Neuron (in vitro differentiated cells): ENCODE data around the gene MAU2.
"Not testable (repeated sequence)": the region's sequence is repeated elsewhere in the genome, so short reads cannot be mapped to it uniquely, and the experiment has no call there.

Source experiments
- H2AFZ ChIP-seq: one replicate; pipeline ENCODE4 v1.6.1; 2013; ENCODE audit warnings: low read depth, mild to moderate bottlenecking, inconsistent platforms, low read length, moderate library complexity
- H3K27me3 ChIP-seq: one replicate; pipeline ENCODE4 v1.6.1; 2013; ENCODE audit warnings: low read length; ENCODE audit not compliant: insufficient read depth
- H3K36me3 ChIP-seq: one replicate; pipeline ENCODE4 v1.6.1; 2013; ENCODE audit warnings: low read length; ENCODE audit not compliant: insufficient read depth
- H3K4me1 ChIP-seq: one replicate; pipeline ENCODE4 v1.6.1; 2013; ENCODE audit warnings: low read length; ENCODE audit not compliant: insufficient read depth
- H3K4me3 ChIP-seq: 2 replicates; pipeline ENCODE4 v1.5.1; 2013; ENCODE audit warnings: mild to moderate bottlenecking, low read length, moderate library complexity
- H3K9me3 ChIP-seq: one replicate; pipeline ENCODE4 v1.6.1; 2013; ENCODE audit warnings: low read length

The MAU2 gene

GRCh38 chr19:19356901-19357566, 36.4 kb downstream of the MAU2 start:
- H3K9me3 ChIP-seq, result no peaks in the 10 kb centered on the region
- H3K27me3 ChIP-seq, result no peaks in the 10 kb centered on the region
- H2AFZ ChIP-seq, result no peak overlapping the region
- no peak overlapping the region for H3K4me3 ChIP-seq
- no peaks in the 10 kb centered on the region for H3K4me1 ChIP-seq
- peaks cover 56% of the 10 kb centered on the region for H3K36me3 ChIP-seq

DNA sequence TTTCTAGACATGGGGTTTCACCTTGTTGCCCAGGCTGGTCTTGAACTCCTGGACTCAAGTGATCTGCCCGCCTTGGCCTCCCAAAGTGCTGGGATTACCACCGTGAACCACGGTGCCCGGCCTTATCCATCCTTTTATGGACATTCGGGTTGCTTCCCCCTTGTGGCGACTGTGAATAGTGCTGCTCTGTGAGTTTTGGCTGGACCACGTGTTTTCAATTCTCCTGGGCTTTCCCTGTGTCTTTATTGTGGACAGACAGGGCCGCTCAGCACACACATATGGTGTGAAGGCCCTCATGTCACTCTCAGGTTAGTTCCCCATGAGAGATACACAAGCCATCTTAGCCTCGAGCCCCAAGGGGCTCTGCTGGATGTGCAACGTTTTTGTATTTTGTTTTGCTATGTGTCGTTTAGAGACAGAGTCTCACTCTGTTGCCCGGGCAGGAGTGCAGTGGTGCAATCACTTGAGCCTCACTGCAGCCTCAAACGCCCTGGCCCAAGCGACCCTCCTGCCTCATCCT, 40.5 kb downstream of the MAU2 start:
- Histone ChIP-seq H3K36me3 (peaks cover 16% of the 10 kb centered on the region), H3K27me3 (no peaks in the 10 kb centered on the region), H2AFZ (no peak overlapping the region), H3K4me3 (no peak overlapping the region), H3K9me3 (no peaks in the 10 kb centered on the region), H3K4me1 (no peaks in the 10 kb centered on the region)

GRCh38 chr19:19362075-19362474, 41.4 kb downstream of the MAU2 start:
- H3K4me3 ChIP-seq, result no peak overlapping the region
- H3K36me3 ChIP-seq, result peaks cover 7% of the 10 kb centered on the region
- H3K4me1 ChIP-seq, result no peaks in the 10 kb centered on the region
- H2AFZ ChIP-seq, result no peak overlapping the region
- H3K27me3 ChIP-seq, result no peaks in the 10 kb centered on the region
- H3K9me3 ChIP-seq, result no peaks in the 10 kb centered on the region

DNA sequence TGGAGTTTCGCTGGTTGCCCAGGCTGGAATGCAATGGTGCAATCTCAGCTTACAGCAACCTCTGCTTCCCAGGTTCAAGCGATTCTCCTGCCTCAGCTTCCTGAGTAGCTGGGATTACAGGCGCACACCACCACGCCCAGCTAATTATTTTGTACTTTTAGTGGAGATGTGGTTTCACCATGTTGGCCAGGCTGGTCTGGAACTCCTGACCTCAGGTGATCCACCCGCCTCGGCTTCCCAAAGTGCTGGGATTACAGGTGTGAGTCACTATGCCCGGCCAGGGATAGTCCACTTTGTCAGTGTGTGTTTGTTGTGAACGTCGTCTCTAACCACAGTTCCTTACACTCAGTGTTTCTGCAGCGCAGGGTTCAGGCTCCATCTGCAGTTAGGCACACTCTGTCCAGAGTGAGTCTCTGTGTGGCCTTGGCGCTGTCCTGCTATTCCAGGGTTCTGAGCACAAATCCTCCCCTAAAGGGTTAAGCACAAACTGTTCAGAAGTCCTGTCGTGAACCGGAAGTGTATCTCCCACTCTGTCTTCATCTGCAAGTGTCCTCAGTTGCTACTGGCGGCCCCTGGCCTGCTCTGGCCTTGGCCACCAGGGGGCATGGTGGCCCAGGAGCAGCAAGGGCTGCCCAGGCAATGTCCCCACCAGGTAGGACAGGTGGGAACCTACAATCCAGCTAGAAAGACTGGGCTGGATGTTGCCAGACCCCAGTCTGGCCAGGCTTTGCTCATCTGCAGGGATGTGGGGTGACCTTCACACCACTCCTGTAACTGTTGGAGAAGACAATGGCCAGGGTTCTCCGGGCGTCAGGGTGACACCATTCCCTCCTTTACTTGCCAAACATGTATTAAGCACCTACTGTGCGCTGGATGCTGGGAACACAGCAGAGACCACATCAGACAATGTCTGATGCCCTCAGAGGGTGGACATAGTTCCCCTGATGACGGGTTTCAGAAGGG, 46.1 kb downstream of the MAU2 start:
- Histone ChIP-seq H3K27me3 (no peaks in the 10 kb centered on the region), H3K4me3 (no peak overlapping the region), H2AFZ (peak overlapping the region; percentile 38), H3K9me3 (no peaks in the 10 kb centered on the region), H3K4me1 (no peaks in the 10 kb centered on the region), H3K36me3 (no peaks in the 10 kb centered on the region)

DNA sequence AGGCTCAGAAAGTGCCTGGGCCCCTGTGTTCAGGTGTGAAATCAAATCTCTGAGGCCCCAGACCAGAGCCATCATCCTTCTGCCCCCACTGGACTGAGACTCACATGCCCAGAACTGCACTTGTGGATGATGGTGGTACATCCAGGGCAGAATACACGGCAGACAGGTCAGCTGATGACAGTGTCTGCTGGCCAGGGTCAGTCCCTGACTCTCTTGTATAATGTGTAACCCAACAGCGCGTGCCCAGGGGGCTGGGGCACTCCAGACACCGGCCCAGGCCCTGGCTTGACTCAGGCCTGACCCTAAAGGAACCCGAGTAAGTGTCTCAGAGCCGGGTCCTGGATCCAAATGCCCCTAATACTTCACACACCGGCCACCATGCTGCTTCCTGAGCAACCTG, 47.5 kb downstream of the MAU2 start:
- Histone ChIP-seq H3K36me3 (no peaks in the 10 kb centered on the region), H3K9me3 (no peaks in the 10 kb centered on the region), H2AFZ (no peak overlapping the region), H3K27me3 (no peaks in the 10 kb centered on the region), H3K4me3 (no peak overlapping the region), H3K4me1 (no peaks in the 10 kb centered on the region)

- no peaks in the 10 kb centered on the region for H3K27me3 ChIP-seq
- H3K4me3 ChIP-seq, result no peak overlapping the region
- no peaks in the 10 kb centered on the region for H3K4me1 ChIP-seq
- no peaks in the 10 kb centered on the region for H3K36me3 ChIP-seq
- no peaks in the 10 kb centered on the region for H3K9me3 ChIP-seq
- H2AFZ ChIP-seq, result no peak overlapping the region
Observed at GRCh38 chr19:19371059-19371458, 50.4 kb downstream of the MAU2 start.

DNA sequence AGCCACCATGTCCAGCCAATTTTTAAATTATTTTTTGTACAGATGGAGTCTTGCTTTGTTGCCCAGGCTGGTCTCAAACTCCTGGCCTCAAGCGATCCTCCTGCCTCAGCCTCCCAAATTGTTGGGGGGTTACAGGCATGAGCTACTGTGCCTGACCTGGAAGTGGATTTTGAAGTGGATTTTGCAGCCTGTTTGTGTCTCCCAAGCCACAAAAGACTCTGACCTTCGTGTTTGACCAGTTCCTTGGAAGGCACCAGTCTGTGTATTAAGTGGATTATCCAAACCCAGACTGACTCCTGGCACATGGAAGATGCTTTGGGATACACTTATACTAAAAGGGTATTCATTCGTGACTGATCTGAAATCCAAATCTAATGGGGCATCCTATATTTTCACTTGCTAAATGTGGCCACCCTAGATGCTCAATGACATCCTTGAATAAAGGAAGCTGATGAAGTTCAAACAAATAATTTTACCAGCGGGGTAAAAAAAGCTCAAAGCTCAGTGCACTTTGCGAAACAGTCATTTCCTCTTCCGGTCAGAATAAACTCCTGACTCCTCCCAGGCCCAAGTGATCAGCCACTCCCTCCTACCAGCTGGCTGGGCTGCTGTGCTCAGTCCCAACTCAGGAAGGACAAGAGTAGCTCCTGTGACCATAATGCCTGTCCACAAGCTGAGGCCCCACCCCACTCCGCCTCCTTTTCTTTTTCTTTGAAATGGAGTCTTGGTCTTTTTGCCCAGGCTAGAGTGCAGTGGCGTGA, 52.2 kb downstream of the MAU2 start:
- Histone ChIP-seq H3K36me3 (no peaks in the 10 kb centered on the region), H2AFZ (no peak overlapping the region), H3K9me3 (peaks cover 2% of the 10 kb centered on the region), H3K4me1 (no peaks in the 10 kb centered on the region), H3K27me3 (no peaks in the 10 kb centered on the region), H3K4me3 (no peak overlapping the region)

DNA sequence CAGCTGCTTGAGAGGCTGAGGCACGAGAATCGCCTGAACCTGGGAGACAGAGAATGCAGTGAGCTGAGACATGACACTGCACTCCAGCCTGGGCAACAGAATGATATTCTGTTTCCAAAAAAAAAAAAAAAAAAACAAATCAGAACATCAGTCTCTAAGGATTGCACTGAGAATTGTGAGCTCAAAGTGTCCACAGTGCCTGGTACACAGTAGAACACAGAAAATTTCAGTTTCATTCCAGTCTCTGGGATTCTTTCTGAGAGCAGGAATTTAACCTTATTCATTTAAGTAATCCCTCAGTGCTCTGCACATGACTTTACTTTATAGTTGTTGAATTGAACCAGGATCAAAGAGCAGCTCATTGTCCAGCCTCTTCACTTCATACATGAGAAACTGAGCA, 58.9 kb downstream of the MAU2 start:
- Histone ChIP-seq H2AFZ (no peak overlapping the region), H3K9me3 (peaks cover 5% of the 10 kb centered on the region), H3K27me3 (no peaks in the 10 kb centered on the region), H3K36me3 (no peaks in the 10 kb centered on the region), H3K4me1 (no peaks in the 10 kb centered on the region), H3K4me3 (no peak overlapping the region)

GRCh38 chr19:19380316-19380715, 59.7 kb downstream of the MAU2 start:
- not testable (repeated sequence) for H3K4me3 ChIP-seq, H3K27me3 ChIP-seq, H3K4me1 ChIP-seq, H2AFZ ChIP-seq, H3K36me3 ChIP-seq, H3K9me3 ChIP-seq

GRCh38 chr19:19381007-19381926, 60.6 kb downstream of the MAU2 start:
- no peaks in the 10 kb centered on the region for H3K27me3 ChIP-seq
- no peak overlapping the region for H2AFZ ChIP-seq
- no peaks in the 10 kb centered on the region for H3K36me3 ChIP-seq
- no peak overlapping the region for H3K4me3 ChIP-seq
- H3K4me1 ChIP-seq, result peaks cover 4% of the 10 kb centered on the region
- peaks cover 5% of the 10 kb centered on the region for H3K9me3 ChIP-seq

- Histone ChIP-seq H3K36me3 (no peaks in the 10 kb centered on the region), H2AFZ (no peak overlapping the region), H3K9me3 (peaks cover 5% of the 10 kb centered on the region), H3K4me1 (peaks cover 12% of the 10 kb centered on the region), H3K27me3 (no peaks in the 10 kb centered on the region), H3K4me3 (no peak overlapping the region)
Observed at GRCh38 chr19:19382118-19382517, 61.5 kb downstream of the MAU2 start.

DNA sequence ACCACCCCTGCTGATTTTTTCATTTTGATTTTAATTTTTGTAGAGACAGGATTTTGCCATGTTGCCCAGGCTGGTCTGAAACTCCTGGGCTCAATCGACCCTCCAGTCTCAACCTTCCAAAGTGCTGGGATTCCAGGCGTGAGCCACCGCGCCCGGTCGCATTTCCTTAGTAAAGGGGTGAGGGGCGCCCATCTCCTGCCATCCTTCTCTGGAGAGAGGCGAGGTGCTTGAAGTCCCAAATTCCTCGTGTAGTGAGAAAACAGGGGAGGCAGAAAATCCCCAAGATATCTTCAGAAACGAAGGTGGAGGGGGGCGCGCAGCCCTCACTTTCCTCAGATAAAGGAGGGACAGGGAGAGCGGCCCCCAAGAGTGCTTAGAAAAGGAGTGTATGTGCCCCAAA, 63.9 kb downstream of the MAU2 start:
- Histone ChIP-seq H2AFZ (peak overlapping the region; percentile 83), H3K36me3 (peaks cover 4% of the 10 kb centered on the region), H3K4me3 (no peak overlapping the region), H3K27me3 (no peaks in the 10 kb centered on the region), H3K9me3 (peaks cover 3% of the 10 kb centered on the region), H3K4me1 (peaks cover 16% of the 10 kb centered on the region)
